ENCODE measurements around the gene PPP1R3F.

The PPP1R3F gene

GRCh38 chrX:49270249-49270921, 792 bp downstream of the PPP1R3F start:
- TF ChIP-seq FOXP2 (optimal IDR thresholded peaks at IDR 0.05; ENCODE audit: borderline replicate concordance, extremely low read depth, extremely low read length, insufficient read depth) (no peak), TAF1 (IDR thresholded peaks at IDR 0.05; ENCODE audit: borderline replicate concordance, insufficient read depth, low read length) (no peak), SIN3A (IDR thresholded peaks at IDR 0.05; ENCODE audit: borderline replicate concordance, insufficient read depth, low read length) (no peak), REST (IDR thresholded peaks at IDR 0.05; ENCODE audit: insufficient read depth in 1 of 2, low read depth in 2 of 2, low read length in 2 of 2) (no peak), POLR2AphosphoS5 (IDR thresholded peaks at IDR 0.05; ENCODE audit: low read depth, low read length) (no peak)

- TF ChIP-seq POLR2AphosphoS5 (IDR thresholded peaks at IDR 0.05; ENCODE audit: low read depth, low read length) = no peak
- TF ChIP-seq SIN3A (IDR thresholded peaks at IDR 0.05; ENCODE audit: borderline replicate concordance, insufficient read depth, low read length) = no peak
- TF ChIP-seq REST (IDR thresholded peaks at IDR 0.05; ENCODE audit: insufficient read depth in 1 of 2, low read depth in 2 of 2, low read length in 2 of 2) = no peak
- TF ChIP-seq TAF1 (IDR thresholded peaks at IDR 0.05; ENCODE audit: borderline replicate concordance, insufficient read depth, low read length) = no peak
- no peak for TF ChIP-seq FOXP2 (optimal IDR thresholded peaks at IDR 0.05; ENCODE audit: borderline replicate concordance, extremely low read depth, extremely low read length, insufficient read depth)
Measured at GRCh38 chrX:49271341-49271740, 1.7 kb downstream of the PPP1R3F start.

GRCh38 chrX:49272421-49272820, 2.8 kb downstream of the PPP1R3F start:
- TF ChIP-seq FOXP2 (optimal IDR thresholded peaks at IDR 0.05; ENCODE audit: borderline replicate concordance, extremely low read depth, extremely low read length, insufficient read depth) = no peak
- TF ChIP-seq REST (IDR thresholded peaks at IDR 0.05; ENCODE audit: insufficient read depth in 1 of 2, low read depth in 2 of 2, low read length in 2 of 2) = no peak
- TF ChIP-seq POLR2AphosphoS5 (IDR thresholded peaks at IDR 0.05; ENCODE audit: low read depth, low read length) = no peak
- TF ChIP-seq SIN3A (IDR thresholded peaks at IDR 0.05; ENCODE audit: borderline replicate concordance, insufficient read depth, low read length) = no peak
- no peak for TF ChIP-seq TAF1 (IDR thresholded peaks at IDR 0.05; ENCODE audit: borderline replicate concordance, insufficient read depth, low read length)

- no peak for TF ChIP-seq POLR2AphosphoS5 (IDR thresholded peaks at IDR 0.05; ENCODE audit: low read depth, low read length)
- TF ChIP-seq FOXP2 (optimal IDR thresholded peaks at IDR 0.05; ENCODE audit: borderline replicate concordance, extremely low read depth, extremely low read length, insufficient read depth) = no peak
- no peak for TF ChIP-seq REST (IDR thresholded peaks at IDR 0.05; ENCODE audit: insufficient read depth in 1 of 2, low read depth in 2 of 2, low read length in 2 of 2)
- TF ChIP-seq SIN3A (IDR thresholded peaks at IDR 0.05; ENCODE audit: borderline replicate concordance, insufficient read depth, low read length) = no peak
- no peak for TF ChIP-seq TAF1 (IDR thresholded peaks at IDR 0.05; ENCODE audit: borderline replicate concordance, insufficient read depth, low read length)
Measured at GRCh38 chrX:49273181-49273727, 3.7 kb downstream of the PPP1R3F start.

All from PFSK-1 (cell line).